ENCODE results near the gene CALHM1. TPM values are rescaled to one million over a fixed set of nuclear protein-coding genes. Genes with fewer than 3 reads are reported as not detected.

CALHM1 gene
- total and polyA plus RNA-seq, 2 of the 8 experiments (the other 6 are each of a cell fraction or from before 2014, with no cell fraction given) = 0.29 to 0.34 TPM

DNA sequence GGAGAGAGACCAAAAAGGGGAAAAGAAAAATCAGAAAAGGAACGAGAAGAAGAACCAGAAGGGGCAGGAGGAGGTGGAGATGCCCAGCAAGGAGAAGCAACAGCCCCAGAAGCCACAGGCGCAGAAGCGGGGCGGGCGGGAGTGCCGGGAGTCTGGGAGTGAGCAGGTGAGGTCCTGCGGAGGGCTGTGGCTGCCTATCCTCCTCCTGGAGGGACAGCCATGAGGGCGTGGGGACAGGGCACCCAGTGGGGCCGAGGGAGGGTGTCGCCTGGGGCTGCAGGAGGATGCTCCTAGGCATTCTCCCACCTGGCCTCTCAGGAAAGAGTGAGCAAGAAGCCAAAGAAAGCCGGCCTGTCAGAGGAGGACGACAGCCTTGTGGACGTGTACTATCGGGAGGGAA is 18.3 kb downstream of the CALHM1 start:
- H3K18ac ChIP-seq (ENCODE audit: extremely low read depth, low read length) = no peak overlapping the region
- H3K56ac ChIP-seq (replicated peaks; ENCODE audit: insufficient read length, low read depth, low read length) = no peak overlapping the region
- FAIRE-seq (no peak), DNase-seq (ENCODE audit: low read depth in 1 of 2, low spot score in 2 of 2) (no peak)
- H2BK15ac ChIP-seq (ENCODE audit: low read length) = no peak overlapping the region
- no peaks in the 10 kb centered on the region for H3K23me2 ChIP-seq (ENCODE audit: low read depth, low read length)
- WGBS, 2 experiments (ENCODE audit: extremely low coverage in 1 of 2, insufficient coverage in 1 of 2, insufficient read length in 1 of 2, insufficient replicate concordance in 2 of 2, low coverage in 1 of 2, low lambda C conversion rate in 2 of 2, missing lambda C conversion rate in 1 of 2) = 85% methylated on average over 9 of the region's 14 CpGs; no CpG with 5 or more reads in 1 of the 2 experiments
- H2BK120ac ChIP-seq (replicated peaks; ENCODE audit: low read depth, low read length) = no peak overlapping the region
- H3K79me1 ChIP-seq (ENCODE audit: low read depth, low read length) = no peaks in the 10 kb centered on the region; the same call in 1 of the 2 replicates
- ChIA-PET CTCF (ENCODE audit: partially characterized antibody) (interaction anchor here (1.2 to 1.8 kb wide), 2 partner anchors 12 to 34 kb away, joined by 4 read pairs; partner anchors contain the start of gene CALHM2), POLR2A (ENCODE audit: partially characterized antibody) (interaction anchor here (0.8 to 2.0 kb wide), 7 partner anchors 9 to 44 kb away, joined by 3 to 5 read pairs (median 4); partner anchors contain the start of genes ATP5MK and PDCD11)
- H3K4ac ChIP-seq (replicated peaks; ENCODE audit: insufficient read length, low read depth, low read length) = no peak overlapping the region
- no peak overlapping the region for H3K14ac ChIP-seq (ENCODE audit: insufficient read length)
- H4K5ac ChIP-seq (ENCODE audit: insufficient read length, low read depth, low read length) = no peak overlapping the region
- H4K8ac ChIP-seq (ENCODE audit: extremely low read depth, insufficient read depth, low read length) = no peak overlapping the region
- no peaks in the 10 kb centered on the region for H3K79me2 ChIP-seq (ENCODE audit: control insufficient read depth in 1 of 2, insufficient read depth in 2 of 2, low read length in 2 of 2)
- no peak overlapping the region for H3K4me2 ChIP-seq (ENCODE audit: insufficient read depth in 1 of 2, low read depth in 2 of 2, low read length in 2 of 2)
- no peak overlapping the region for H3K27ac ChIP-seq (ENCODE audit: low read depth, low read length)
- peaks cover 40 to 95% (median 82%) of the 10 kb centered on the region in 4 experiments for H3K36me3 ChIP-seq (ENCODE audit: control insufficient read depth in 2 of 4, insufficient read depth in 4 of 4, low read length in 3 of 4)
- H4K91ac ChIP-seq (replicated peaks; ENCODE audit: insufficient read length, low read length) = no peak overlapping the region
- H2AFZ ChIP-seq (ENCODE audit: low read length) = no peak overlapping the region
- no peak overlapping the region for H2BK5ac ChIP-seq (ENCODE audit: low read depth, low read length)
- no peak overlapping the region for H2AK5ac ChIP-seq (ENCODE audit: low read depth, low read length)
- H3K4me1 ChIP-seq (replicated peaks in 1 of 4; ENCODE audit: control insufficient read depth in 3 of 4, insufficient read depth in 4 of 4, low read length in 3 of 4) = no peaks in the 10 kb centered on the region
- H3K4me3 ChIP-seq (ENCODE audit: extremely low read depth in 1 of 4, insufficient read depth in 2 of 4, low read depth in 3 of 4, low read length in 4 of 4) = no peak overlapping the region
- peaks cover 0 to 8% of the 10 kb centered on the region in 2 experiments for H4K20me1 ChIP-seq (replicated peaks in 1 of 2; ENCODE audit: control insufficient read depth in 1 of 2, insufficient read depth in 2 of 2, low read length in 2 of 2)
- H3K23ac ChIP-seq (ENCODE audit: insufficient read length) = no peak overlapping the region
- H2BK12ac ChIP-seq (ENCODE audit: low read depth, low read length) = no peak overlapping the region
- no peaks in the 10 kb centered on the region for H3K27me3 ChIP-seq (replicated peaks in 1 of 4; ENCODE audit: control insufficient read depth in 3 of 4, extremely low read depth in 1 of 4, insufficient read depth in 3 of 4, low read length in 3 of 4)
- no peak overlapping the region for H2BK20ac ChIP-seq (ENCODE audit: low read length)
- no peaks in the 10 kb centered on the region for H3K9me3 ChIP-seq (ENCODE audit: insufficient read depth in 2 of 2, low read depth in 1 of 2, low read length in 1 of 2)
- no peak overlapping the region for H3K9ac ChIP-seq (replicated peaks in 1 of 4; ENCODE audit: extremely low read depth in 1 of 4, low read depth in 3 of 4, low read length in 3 of 4)
- no peak for TF ChIP-seq SIX5 (IDR thresholded peaks at IDR 0.05; ENCODE audit: low read depth, low read length)
- no peak for TF ChIP-seq CEBPB (IDR thresholded peaks at IDR 0.05; ENCODE audit: low read depth, low read length)
- no peak for TF ChIP-seq SUZ12 (IDR thresholded peaks at IDR 0.05; ENCODE audit: low read length)
- TF ChIP-seq ASH2L (IDR thresholded peaks at IDR 0.05; ENCODE audit: low read length) = no peak
- TF ChIP-seq SIRT6 (IDR thresholded peaks at IDR 0.05; ENCODE audit: low read length) = no peak
- no peak for TF ChIP-seq RNF2 (IDR thresholded peaks at IDR 0.05; ENCODE audit: borderline replicate concordance, low read depth, low read length, missing control alignments, poor library complexity, severe bottlenecking)
- TF ChIP-seq EGR1 (IDR thresholded peaks at IDR 0.05; ENCODE audit: borderline replicate concordance, low read depth, low read length) = no peak
- TF ChIP-seq CTBP2 (IDR thresholded peaks at IDR 0.05; ENCODE audit: borderline replicate concordance, insufficient read depth, insufficient read length, low read length) = no peak
- TF ChIP-seq BCL11A (IDR thresholded peaks at IDR 0.05; ENCODE audit: low read depth in 2 of 2, low read length in 2 of 2) = no peak
- TF ChIP-seq CHD2 (IDR thresholded peaks at IDR 0.05; ENCODE audit: low read length) = no peak
- TF ChIP-seq NRF1 (IDR thresholded peaks at IDR 0.05; ENCODE audit: low read depth, low read length) = no peak
- TF ChIP-seq TCF12 (IDR thresholded peaks at IDR 0.05; ENCODE audit: low read depth, low read length) = no peak
- TF ChIP-seq TAF1 (IDR thresholded peaks at IDR 0.05; ENCODE audit: low read depth, low read length) = no peak
- no peak for TF ChIP-seq CBX8 (IDR thresholded peaks at IDR 0.05; ENCODE audit: borderline replicate concordance, low read depth, low read length)

Data from H1 (cell line).